WTC11 (cell line): ENCODE measurements around the gene PYCARD. TPM values are rescaled to one million over a fixed set of nuclear protein-coding genes. Genes with fewer than 3 reads are reported as not detected.
A peak's percentile ranks its signal among the peaks of the same experiment; 100 is the strongest.

ENCODE experiments used
- AFF4 ChIP-seq: sonication (generic); formaldehyde crosslinking; IDR thresholded peaks from 2 replicates; pipeline ENCODE4 v1.8.1; 2023; ENCODE audit warnings: mild to moderate bottlenecking, missing genetic modification reagents, borderline replicate concordance
- ATF3 ChIP-seq: sonication (generic); formaldehyde crosslinking; conservative IDR thresholded peaks from 2 replicates; pipeline ENCODE4 v1.8.1; 2022; ENCODE audit warnings: mild to moderate bottlenecking, missing genetic modification reagents
- CREB1 ChIP-seq: sonication (generic); formaldehyde crosslinking; IDR thresholded peaks from 2 replicates; pipeline ENCODE4 v1.8.0; 2023; ENCODE audit warnings: mild to moderate bottlenecking, missing genetic modification reagents
- CTCF ChIP-seq: fragments of 200-600 bp; IDR thresholded peaks from 2 replicates; pipeline ENCODE4 v1.8.0; 2022; ENCODE audit warnings: antibody characterized with exemption
- EMX1 ChIP-seq: fragments of 250-450 bp; sonication (Bioruptor Pico); IDR thresholded peaks from 2 replicates; pipeline ENCODE4 v1.8.0; 2021; ENCODE audit warnings: mild to moderate bottlenecking
- ERG ChIP-seq: fragments of 250-450 bp; sonication (Bioruptor Pico); IDR thresholded peaks from 2 replicates; pipeline ENCODE4 v1.8.0; 2021; ENCODE audit warnings: mild to moderate bottlenecking
- ETV6 ChIP-seq: sonication (generic); formaldehyde crosslinking; IDR thresholded peaks from 2 replicates; pipeline ENCODE4 v1.8.1; 2022; ENCODE audit warnings: mild to moderate bottlenecking, missing genetic modification reagents
- FOXJ3 ChIP-seq: sonication (generic); formaldehyde crosslinking; IDR thresholded peaks from 2 replicates; pipeline ENCODE4 v1.9.0; 2021; ENCODE audit warnings: missing genetic modification reagents, mild to moderate bottlenecking, borderline replicate concordance
- HMGXB4 ChIP-seq: sonication (generic); formaldehyde crosslinking; IDR thresholded peaks from 2 replicates; pipeline ENCODE4 v1.8.1; 2023; ENCODE audit warnings: mild to moderate bottlenecking, moderate library complexity, missing genetic modification reagents
- JUN ChIP-seq: sonication (generic); formaldehyde crosslinking; IDR thresholded peaks from 2 replicates; pipeline ENCODE4 v1.8.0; 2023; ENCODE audit warnings: mild to moderate bottlenecking, missing genetic modification reagents
- NFATC4 ChIP-seq: fragments of 250-450 bp; sonication (Bioruptor Pico); IDR thresholded peaks from 2 replicates; pipeline ENCODE4 v1.9.0; 2021; ENCODE audit warnings: mild to moderate bottlenecking
- NR2C2 ChIP-seq: sonication (generic); formaldehyde crosslinking; IDR thresholded peaks from 2 replicates; pipeline ENCODE4 v1.8.0; 2022; ENCODE audit warnings: mild to moderate bottlenecking, missing genetic modification reagents
- NR3C1 ChIP-seq: sonication (generic); formaldehyde crosslinking; conservative IDR thresholded peaks from 2 replicates; pipeline ENCODE4 v1.8.1; 2023; ENCODE audit warnings: low read depth, mild to moderate bottlenecking, missing genetic modification reagents
- RORB ChIP-seq: fragments of 250-450 bp; sonication (Bioruptor Pico); IDR thresholded peaks from 2 replicates; pipeline ENCODE4 v1.9.0; 2021; ENCODE audit warnings: mild to moderate bottlenecking
- STAT6 ChIP-seq: sonication (generic); formaldehyde crosslinking; conservative IDR thresholded peaks from 2 replicates; pipeline ENCODE4 v1.8.1; 2023; ENCODE audit warnings: mild to moderate bottlenecking, low read depth, missing genetic modification reagents, moderate library complexity
- TCF7 ChIP-seq: sonication (generic); formaldehyde crosslinking; IDR thresholded peaks from 2 replicates; pipeline ENCODE4 v1.8.0; 2022; ENCODE audit warnings: mild to moderate bottlenecking, low read depth, missing genetic modification reagents, moderate library complexity
- TEAD1 ChIP-seq: sonication (generic); formaldehyde crosslinking; IDR thresholded peaks from 2 replicates; pipeline ENCODE4 v1.8.0; 2022; ENCODE audit warnings: mild to moderate bottlenecking, missing genetic modification reagents
- ZBTB43 ChIP-seq: sonication (generic); formaldehyde crosslinking; IDR thresholded peaks from 2 replicates; pipeline ENCODE4 v1.8.1; 2023; ENCODE audit warnings: mild to moderate bottlenecking, missing genetic modification reagents
- ZMAT4 ChIP-seq: fragments of 250-450 bp; sonication (Bioruptor Pico); IDR thresholded peaks from 2 replicates; pipeline ENCODE4 v1.9.0; 2021; ENCODE audit warnings: mild to moderate bottlenecking
- ZNF121 ChIP-seq: sonication (generic); formaldehyde crosslinking; IDR thresholded peaks from 2 replicates; pipeline ENCODE4 v1.8.0; 2023; ENCODE audit warnings: missing genetic modification reagents
- ZNF232 ChIP-seq: sonication (generic); formaldehyde crosslinking; IDR thresholded peaks from 2 replicates; pipeline ENCODE4 v1.8.0; 2022; ENCODE audit warnings: mild to moderate bottlenecking, missing genetic modification reagents
- ZNF416 ChIP-seq: fragments of 250-450 bp; sonication (Bioruptor Pico); IDR thresholded peaks from 2 replicates; pipeline ENCODE4 v1.9.0; 2021; ENCODE audit warnings: mild to moderate bottlenecking, inconsistent platforms
- ZNF671 ChIP-seq: fragments of 250-450 bp; sonication (Bioruptor Pico); IDR thresholded peaks from 2 replicates; pipeline ENCODE4 v1.8.0; 2021; ENCODE audit warnings: mild to moderate bottlenecking
- ZSCAN18 ChIP-seq: fragments of 250-450 bp; sonication (Bioruptor Pico); IDR thresholded peaks from 2 replicates; pipeline ENCODE4 v2.1.2; 2022; ENCODE audit warnings: mild to moderate bottlenecking, moderate library complexity
- total RNA-seq: library from RNA; stranded (reverse); gene quantifications from 3 replicates; pipeline ENCODE4 v1.2.3, GENCODE V29; 2021

PYCARD gene
- total RNA-seq, 1 experiment from 2014 or later = 35.2 TPM

- TF ChIP-seq ZSCAN18 (no peak), STAT6 (CRISPR knock-in tag) (no peak), ZNF232 (CRISPR knock-in tag) (peak; percentile 58; the same call in 1 of the 2 replicates), JUN (CRISPR knock-in tag) (no peak), EMX1 (no peak), CREB1 (0 out of 2 replicates have a peak, but pooled peaks have one; percentile 62), ATF3 (0 out of 2 replicates have a peak, but pooled peaks have one; percentile 66), ERG (CRISPR knock-in tag) (peak; percentile 81), ZMAT4 (CRISPR knock-in tag) (peak; percentile 44; the same call in 1 of the 2 replicates), ETV6 (CRISPR knock-in tag) (peak; percentile 63; the same call in 1 of the 2 replicates), ZBTB43 (CRISPR knock-in tag) (peak; percentile 28; the same call in 1 of the 2 replicates), NR3C1 (CRISPR knock-in tag) (no peak), TEAD1 (CRISPR knock-in tag) (no peak), HMGXB4 (CRISPR knock-in tag) (peak; percentile 69; the same call in 1 of the 2 replicates), FOXJ3 (no peak), ZNF416 (CRISPR knock-in tag) (peak; percentile 87; the same call in 1 of the 2 replicates), ZNF671 (peak; percentile 88; the same call in 1 of the 2 replicates), AFF4 (CRISPR knock-in tag) (no peak), TCF7 (CRISPR knock-in tag) (0 out of 2 replicates have a peak, but pooled peaks have one; percentile 38), CTCF (no peak), ZNF121 (CRISPR knock-in tag) (no peak), NFATC4 (CRISPR knock-in tag) (peak; percentile 88), RORB (CRISPR knock-in tag) (peak; percentile 72; the same call in 1 of the 2 replicates), NR2C2 (CRISPR knock-in tag) (no peak)
These were observed 22.7 kb downstream of the PYCARD start, which contains the start of gene FUS (continued) for GRCh38 chr16:31179747-31180459.
